Stimulated activated effector memory CD8-positive, alpha-beta T cell treated with anti-CD3 and anti-CD28 coated beads, Interleukin-12 subunit alpha, Interleukin-12 subunit beta, amount 100 ng/mL, for 72 hours (primary cell): ENCODE measurements around the gene SNAP47.

Experiments
- ATAC-seq: fragments of 150-1000 bp; cut with Tn5 transposase; 2 replicates; pipeline ENCODE4 v1.10.0; 2021
- DNase-seq, 2 donors: peaks; one replicate each; pipeline ENCODE4 v3.0.0; 2021 to 2022; ENCODE audit warnings: low spot score in 2 of 2
- H3K27ac Mint-ChIP-seq: one replicate; pipeline ENCODE4 v1.8.0; 2022; ENCODE audit warnings: mild to moderate bottlenecking, mixed read lengths
- H3K36me3 Mint-ChIP-seq: one replicate; pipeline ENCODE4 v1.8.0; 2022; ENCODE audit warnings: mild to moderate bottlenecking, mixed read lengths
- H3K4me1 Mint-ChIP-seq: one replicate; pipeline ENCODE4 v1.8.0; 2022; ENCODE audit warnings: mixed read lengths
- H3K4me3 Mint-ChIP-seq: one replicate; pipeline ENCODE4 v1.8.0; 2022; ENCODE audit warnings: mild to moderate bottlenecking, mixed read lengths
- H3K9me3 Mint-ChIP-seq: one replicate; pipeline ENCODE4 v1.8.0; 2022; ENCODE audit warnings: mixed read lengths

Gene SNAP47

DNA sequence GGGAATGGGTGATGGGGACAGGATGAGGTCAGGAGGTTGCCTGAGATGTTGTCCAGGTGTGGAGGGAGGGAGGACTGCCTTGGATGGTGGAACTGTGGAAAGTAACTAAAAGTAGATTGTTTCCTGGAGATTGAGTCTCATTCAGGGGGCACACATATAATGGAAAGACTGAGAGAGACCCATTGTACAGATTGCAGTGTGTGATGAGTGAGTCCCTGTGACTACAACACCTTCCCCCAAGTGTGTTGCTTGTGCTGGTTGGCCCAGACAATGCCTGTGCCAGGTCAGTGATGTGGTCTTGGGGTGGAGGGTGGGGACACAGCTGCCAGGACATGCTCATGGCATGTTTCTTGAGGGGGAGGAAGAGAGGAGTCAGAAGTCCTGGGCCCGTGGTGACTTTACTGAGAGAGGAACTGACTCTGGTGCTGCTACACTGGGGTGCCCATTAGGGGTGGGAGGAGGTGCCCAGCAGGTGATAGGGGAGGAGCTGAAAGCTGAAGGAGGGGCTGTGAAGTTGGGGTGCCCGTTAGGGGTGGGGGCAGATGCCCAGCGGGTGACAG, 5.2 kb downstream of the SNAP47 start:
- DNase-seq, result no peak
- Mint-ChIP-seq H3K36me3 (peaks cover 20% of the 10 kb centered on the region), H3K27ac (peak overlapping the region; percentile 74), H3K4me3 (no peak overlapping the region), H3K4me1 (peaks cover 75% of the 10 kb centered on the region), H3K9me3 (no peaks in the 10 kb centered on the region)
- no peak for ATAC-seq

DNA sequence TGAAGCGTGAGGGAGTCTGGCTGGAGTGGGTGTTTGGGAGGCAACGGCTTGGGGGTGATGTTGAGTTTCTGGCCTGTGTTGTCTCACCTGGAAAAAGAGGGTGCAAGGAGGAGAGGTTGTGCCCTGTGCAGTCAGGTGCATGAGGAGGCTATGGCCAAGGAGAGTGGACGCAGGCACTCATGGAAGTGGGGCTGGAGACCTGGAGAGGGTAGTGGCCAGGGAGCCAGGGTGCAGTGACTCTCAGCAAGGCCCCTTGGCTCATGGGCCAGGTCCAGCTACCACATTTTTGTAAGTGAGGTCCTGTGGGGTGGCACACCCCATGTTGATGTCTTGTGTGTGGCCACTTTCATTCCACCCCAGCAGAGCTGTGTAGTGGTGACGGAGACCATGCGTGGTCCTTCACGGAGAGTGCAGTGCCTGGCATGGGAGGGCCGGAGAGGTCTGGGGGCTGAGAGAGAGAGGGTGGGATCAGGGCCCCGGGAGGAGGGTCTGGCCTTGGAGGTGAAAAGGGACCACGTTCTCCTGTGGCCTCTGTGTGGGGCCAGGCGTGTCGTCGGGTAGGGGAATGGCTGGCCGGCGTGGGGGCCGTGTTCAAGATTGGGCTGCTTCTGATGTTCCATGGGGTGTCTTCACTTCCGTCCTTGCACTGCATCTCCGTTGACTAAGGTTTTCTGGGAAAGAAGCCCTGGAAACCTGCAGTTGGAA, 6.1 kb downstream of the SNAP47 start:
- ATAC-seq, result no peak
- no peak for DNase-seq
- no peak overlapping the region for H3K4me3 Mint-ChIP-seq
- H3K4me1 Mint-ChIP-seq, result peaks cover 70% of the 10 kb centered on the region
- peak overlapping the region; percentile 74 for H3K27ac Mint-ChIP-seq
- H3K9me3 Mint-ChIP-seq, result no peaks in the 10 kb centered on the region
- peaks cover 13% of the 10 kb centered on the region for H3K36me3 Mint-ChIP-seq

- Mint-ChIP-seq H3K4me3 (no peak overlapping the region), H3K9me3 (no peaks in the 10 kb centered on the region), H3K27ac (peak overlapping the region; percentile 70), H3K4me1 (peaks cover 65% of the 10 kb centered on the region), H3K36me3 (peaks cover 9% of the 10 kb centered on the region)
- ATAC-seq (peak; percentile 29), DNase-seq (no peak)
Observed at GRCh38 chr1:227742738-227743715, 7.8 kb downstream of the SNAP47 start.

DNA sequence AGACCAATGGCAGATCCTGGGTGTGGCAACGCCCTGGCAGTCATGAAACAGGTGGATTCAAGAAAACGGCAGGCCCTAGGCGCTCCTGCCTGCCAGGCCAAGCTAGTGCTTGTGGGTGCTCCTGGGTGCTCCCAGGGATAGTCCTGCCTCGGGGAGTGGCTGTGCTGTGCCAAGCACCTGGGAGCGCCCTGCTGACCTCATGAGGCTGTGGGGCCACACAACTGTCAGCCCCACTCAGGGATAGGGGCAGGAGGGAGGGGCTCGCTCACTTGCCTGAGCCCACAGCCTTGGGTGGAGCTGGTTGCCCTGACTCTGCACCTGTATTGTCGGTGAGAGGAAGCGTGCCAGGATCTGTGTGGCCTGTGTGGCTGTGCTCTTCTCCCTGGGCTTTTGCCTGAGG, 9.4 kb downstream of the SNAP47 start:
- Mint-ChIP-seq H3K9me3 (no peaks in the 10 kb centered on the region), H3K36me3 (peaks cover 15% of the 10 kb centered on the region), H3K27ac (no peak overlapping the region), H3K4me1 (peaks cover 74% of the 10 kb centered on the region), H3K4me3 (no peak overlapping the region)
- no peak for ATAC-seq
- DNase-seq, result no peak

DNA sequence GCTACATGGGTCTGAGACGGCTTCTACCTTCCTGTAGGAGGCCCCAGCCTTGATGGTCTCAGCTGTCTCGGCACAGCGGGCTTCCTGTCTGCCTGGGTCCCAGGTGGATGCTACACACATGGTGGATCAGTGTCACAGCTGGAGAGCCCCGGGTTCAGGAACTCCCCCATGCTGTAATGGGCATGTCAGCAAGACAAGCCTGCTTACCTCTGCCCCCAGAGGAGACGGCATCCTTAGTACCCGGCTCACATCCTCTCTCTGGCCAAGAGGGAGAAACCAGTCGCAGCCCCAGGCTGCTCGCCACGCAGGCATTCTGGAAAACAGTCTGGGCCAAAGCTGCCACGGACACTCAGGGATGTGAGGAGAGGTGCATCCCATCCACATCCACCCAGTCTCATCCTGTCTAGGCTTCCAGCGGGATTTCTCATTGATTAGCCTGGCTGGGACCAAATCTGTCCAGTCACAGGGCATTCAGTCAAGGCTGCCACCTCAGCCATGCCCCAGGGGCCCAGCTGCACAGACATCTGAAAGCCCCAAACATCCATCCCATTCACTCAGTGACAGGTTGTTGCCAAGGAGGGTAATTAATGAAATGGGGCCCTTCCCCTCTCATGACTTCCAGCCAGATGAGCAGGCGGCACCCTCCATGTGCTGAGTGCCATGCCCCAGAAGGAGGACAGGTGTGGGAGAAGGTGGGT, 10.5 kb downstream of the SNAP47 start:
- H3K36me3 Mint-ChIP-seq, result peaks cover 13% of the 10 kb centered on the region

GRCh38 chr1:227746676-227747075, 11.4 kb downstream of the SNAP47 start:
- DNase-seq (no peak), ATAC-seq (no peak)
- H3K27ac Mint-ChIP-seq, result no peak overlapping the region
- H3K4me1 Mint-ChIP-seq, result peaks cover 56% of the 10 kb centered on the region
- no peak overlapping the region for H3K4me3 Mint-ChIP-seq
- peaks cover 21% of the 10 kb centered on the region for H3K36me3 Mint-ChIP-seq
- no peaks in the 10 kb centered on the region for H3K9me3 Mint-ChIP-seq

More for the DNA sequence above, 10.5 kb downstream of the SNAP47 start:
- no peak for DNase-seq
- Mint-ChIP-seq H3K27ac (no peak overlapping the region), H3K4me3 (no peak overlapping the region), H3K4me1 (peaks cover 66% of the 10 kb centered on the region), H3K9me3 (no peaks in the 10 kb centered on the region)
- ATAC-seq, result no peak

DNA sequence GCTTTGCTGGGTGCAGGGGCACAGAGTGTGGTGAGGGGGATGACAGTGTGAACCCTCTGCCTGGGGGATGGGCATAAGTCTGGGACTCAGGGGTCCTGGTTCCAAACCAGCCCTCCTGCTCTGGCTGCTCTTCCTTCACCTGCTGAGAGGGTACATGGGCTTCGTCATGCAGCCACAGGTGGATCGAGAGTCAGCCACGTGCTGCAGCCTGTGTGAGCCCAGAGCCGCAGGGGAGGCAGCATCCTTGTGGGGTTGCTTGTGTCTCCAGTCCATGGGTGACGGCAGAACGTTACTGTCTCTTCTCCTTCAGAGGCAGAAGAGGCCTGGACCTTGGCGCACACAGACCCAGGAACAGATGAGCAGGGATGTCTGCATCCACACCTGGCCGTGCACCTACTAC, 12.1 kb downstream of the SNAP47 start:
- peaks cover 54% of the 10 kb centered on the region for H3K4me1 Mint-ChIP-seq
- ATAC-seq, result no peak
- H3K36me3 Mint-ChIP-seq, result peaks cover 26% of the 10 kb centered on the region
- no peak overlapping the region for H3K4me3 Mint-ChIP-seq
- DNase-seq, result no peak
- H3K9me3 Mint-ChIP-seq, result no peaks in the 10 kb centered on the region
- H3K27ac Mint-ChIP-seq, result no peak overlapping the region

- Mint-ChIP-seq H3K4me1 (peaks cover 49% of the 10 kb centered on the region), H3K9me3 (no peaks in the 10 kb centered on the region), H3K36me3 (peaks cover 26% of the 10 kb centered on the region), H3K27ac (peak overlapping the region; percentile 91), H3K4me3 (peak overlapping the region; percentile 42)
- no peak for ATAC-seq
- no peak for DNase-seq
Observed at GRCh38 chr1:227747948-227748495, 12.8 kb downstream of the SNAP47 start.

DNA sequence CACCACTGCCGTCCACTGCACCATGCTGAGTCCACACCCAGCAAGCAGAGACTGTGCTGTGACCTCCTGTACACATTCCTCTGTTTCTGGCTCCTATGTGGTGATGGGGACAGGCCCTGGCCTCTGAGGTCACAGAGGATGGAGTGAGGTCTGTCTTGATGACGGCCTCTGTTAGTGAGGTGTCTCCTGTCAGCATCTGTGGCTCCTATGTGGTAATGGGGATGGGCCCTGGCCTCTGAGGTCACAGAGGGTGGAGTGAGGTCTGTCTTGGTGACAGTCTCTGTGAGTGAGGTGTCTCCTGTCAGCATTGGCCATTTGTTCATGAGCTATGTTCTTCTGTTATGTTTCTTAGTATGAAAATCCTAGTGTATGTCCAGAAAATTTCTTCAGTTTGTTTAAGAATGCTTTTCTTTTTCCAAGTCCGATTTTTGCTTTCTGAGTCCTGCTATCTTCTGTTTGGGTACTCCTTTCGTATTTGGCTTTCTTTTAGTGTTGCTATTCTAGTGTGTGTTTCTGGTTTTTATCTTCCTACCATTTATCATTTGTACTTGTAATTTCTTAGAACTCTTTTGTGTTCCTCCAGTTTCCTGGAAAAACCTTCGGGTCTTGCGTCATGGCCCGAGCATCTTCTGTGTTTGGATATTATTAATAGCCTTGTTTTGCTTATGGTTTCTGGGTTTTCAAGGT, 13.4 kb downstream of the SNAP47 start:
- Mint-ChIP-seq H3K27ac (peak overlapping the region; percentile 91), H3K36me3 (peaks cover 26% of the 10 kb centered on the region), H3K4me1 (peaks cover 46% of the 10 kb centered on the region), H3K4me3 (peak overlapping the region; percentile 42), H3K9me3 (no peaks in the 10 kb centered on the region)
- no peak for DNase-seq
- peak; percentile 99 for ATAC-seq

DNA sequence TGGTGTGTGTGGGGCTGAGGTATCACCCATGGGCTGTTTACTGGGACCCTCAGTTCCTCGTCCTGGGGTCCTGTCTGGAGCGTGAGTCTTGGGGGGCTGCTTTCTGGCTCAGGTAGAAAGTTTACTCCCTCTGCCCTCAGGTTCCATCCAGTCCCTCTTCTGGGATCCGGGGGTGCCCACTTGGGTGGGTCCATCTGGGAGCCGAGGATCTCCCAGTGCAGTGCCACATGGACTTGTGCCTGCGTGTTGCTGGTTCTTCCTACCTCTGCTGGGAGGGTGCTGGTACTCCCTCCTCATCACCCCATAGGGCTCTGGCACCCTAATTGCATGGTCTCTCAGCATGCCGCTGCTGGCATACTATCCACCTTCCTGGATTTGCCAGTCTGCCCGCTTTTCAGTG, 14.0 kb downstream of the SNAP47 start:
- DNase-seq (no peak), ATAC-seq (no peak)
- Mint-ChIP-seq H3K4me1 (peaks cover 46% of the 10 kb centered on the region), H3K36me3 (peaks cover 26% of the 10 kb centered on the region), H3K27ac (peak overlapping the region; percentile 91), H3K4me3 (peak overlapping the region; percentile 42), H3K9me3 (no peaks in the 10 kb centered on the region)

DNA sequence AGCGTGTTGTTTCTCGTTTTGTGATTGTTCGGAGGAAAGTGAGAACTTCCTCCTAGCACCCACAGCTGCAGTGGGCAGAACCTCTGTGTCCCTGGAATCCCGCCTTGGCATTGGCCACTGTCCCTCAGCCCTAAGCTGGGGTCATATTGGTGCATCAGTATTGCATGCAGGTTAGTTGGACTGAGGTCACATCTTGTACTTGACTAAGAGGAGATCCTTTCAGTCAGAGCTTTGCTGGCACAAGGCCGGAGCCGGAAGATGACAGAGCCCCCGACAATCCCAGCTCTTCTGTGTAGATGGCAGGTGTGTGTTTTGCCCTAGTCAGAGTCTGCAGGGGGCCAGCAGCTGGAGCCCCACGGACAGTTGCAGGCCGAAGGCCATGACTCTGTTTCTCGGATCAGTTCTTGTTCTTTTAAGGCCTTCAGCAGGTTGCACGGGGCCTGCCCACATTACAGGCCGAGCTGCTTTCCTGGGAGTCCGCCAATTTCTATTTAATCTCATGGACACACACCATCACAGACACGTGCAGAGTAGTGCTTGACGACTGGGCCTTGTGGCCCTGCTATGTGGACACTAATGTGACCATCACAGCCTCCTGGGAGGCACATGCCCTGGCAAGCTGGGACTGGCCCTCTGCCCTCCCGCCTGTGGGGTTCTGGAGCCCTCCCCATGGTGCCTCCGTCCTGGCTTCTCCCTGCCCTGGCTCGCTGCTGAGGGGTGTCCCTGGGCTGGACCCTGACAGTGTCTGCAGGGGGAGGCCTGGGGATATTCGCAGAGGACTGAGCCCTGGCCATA, 14.9 kb downstream of the SNAP47 start:
- Mint-ChIP-seq H3K4me1 (peaks cover 43% of the 10 kb centered on the region), H3K9me3 (no peaks in the 10 kb centered on the region), H3K4me3 (peak overlapping the region; percentile 42), H3K27ac (no peak overlapping the region), H3K36me3 (peaks cover 27% of the 10 kb centered on the region)
- no peak for ATAC-seq
- no peak for DNase-seq

- Mint-ChIP-seq H3K27ac (peak overlapping the region; percentile 6), H3K4me1 (peaks cover 27% of the 10 kb centered on the region), H3K9me3 (no peaks in the 10 kb centered on the region), H3K36me3 (peaks cover 29% of the 10 kb centered on the region), H3K4me3 (no peak overlapping the region)
- no peak for ATAC-seq
- DNase-seq, result no peak
Observed at GRCh38 chr1:227753999-227754711, 18.9 kb downstream of the SNAP47 start.

- peaks cover 22% of the 10 kb centered on the region for H3K4me1 Mint-ChIP-seq
- no peaks in the 10 kb centered on the region for H3K9me3 Mint-ChIP-seq
- ATAC-seq (no peak), DNase-seq (no peak)
- H3K36me3 Mint-ChIP-seq, result peaks cover 37% of the 10 kb centered on the region
- H3K4me3 Mint-ChIP-seq, result no peak overlapping the region
- H3K27ac Mint-ChIP-seq, result peak overlapping the region; percentile 6
Observed at GRCh38 chr1:227754958-227755357, 19.7 kb downstream of the SNAP47 start.
